ENCODE measurements around the gene PRSS57. TPM values are rescaled to one million over a fixed set of nuclear protein-coding genes. Genes with fewer than 3 reads are reported as not detected.

The PRSS57 gene
- total RNA-seq, 2 donors from 2014 or later = not detected

GRCh38 chr19:639253-640160 lies 55.7 kb downstream of the PRSS57 start, which contains the start of gene FGF22:
TSS of gene FGF22 (plus strand) at chr19:639879. CDS start at chr19:639926, 47 bp downstream.
- Histone ChIP-seq H3K4me3 (peak within 1 kb of the TSS; percentile 39), H3K36me3 (no peaks in the 10 kb centered on the region), H3K4me1 (no peaks in the 10 kb centered on the region), H3K9me3 (no peaks in the 10 kb centered on the region), H3K9ac (ENCODE audit: low read depth in 2 of 2, low read length in 2 of 2) (peak within 1 kb of the TSS in 1 of 2 donors; percentile 26), H3K27me3 (no peaks in the 10 kb centered on the region), H3K27ac (no peak within 1 kb of the TSS)
- TF ChIP-seq, protein P1, sequence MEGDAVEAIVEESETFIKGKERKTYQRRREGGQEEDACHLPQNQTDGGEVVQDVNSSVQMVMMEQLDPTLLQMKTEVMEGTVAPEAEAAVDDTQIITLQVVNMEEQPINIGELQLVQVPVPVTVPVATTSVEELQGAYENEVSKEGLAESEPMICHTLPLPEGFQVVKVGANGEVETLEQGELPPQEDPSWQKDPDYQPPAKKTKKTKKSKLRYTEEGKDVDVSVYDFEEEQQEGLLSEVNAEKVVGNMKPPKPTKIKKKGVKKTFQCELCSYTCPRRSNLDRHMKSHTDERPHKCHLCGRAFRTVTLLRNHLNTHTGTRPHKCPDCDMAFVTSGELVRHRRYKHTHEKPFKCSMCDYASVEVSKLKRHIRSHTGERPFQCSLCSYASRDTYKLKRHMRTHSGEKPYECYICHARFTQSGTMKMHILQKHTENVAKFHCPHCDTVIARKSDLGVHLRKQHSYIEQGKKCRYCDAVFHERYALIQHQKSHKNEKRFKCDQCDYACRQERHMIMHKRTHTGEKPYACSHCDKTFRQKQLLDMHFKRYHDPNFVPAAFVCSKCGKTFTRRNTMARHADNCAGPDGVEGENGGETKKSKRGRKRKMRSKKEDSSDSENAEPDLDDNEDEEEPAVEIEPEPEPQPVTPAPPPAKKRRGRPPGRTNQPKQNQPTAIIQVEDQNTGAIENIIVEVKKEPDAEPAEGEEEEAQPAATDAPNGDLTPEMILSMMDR (IDR thresholded peaks at IDR 0.05) = no peak
- peak; percentile 96 for DNase-seq
- intact Hi-C loops (cut with DNase I) = no loop called here

- H3K9me3 ChIP-seq = no peaks in the 10 kb centered on the region
- intact Hi-C loops (cut with DNase I) = no loop called here
- H3K4me3 ChIP-seq = peak overlapping the region; percentile 39
- H3K27ac ChIP-seq = no peak overlapping the region
- H3K36me3 ChIP-seq = no peaks in the 10 kb centered on the region
- TF ChIP-seq, protein P1 (IDR thresholded peaks at IDR 0.05) = no peak
- no peaks in the 10 kb centered on the region for H3K4me1 ChIP-seq
- no peaks in the 10 kb centered on the region for H3K27me3 ChIP-seq
- DNase-seq = no peak
- H3K9ac ChIP-seq (ENCODE audit: low read depth in 2 of 2, low read length in 2 of 2) = no peak overlapping the region
These were observed 56.4 kb downstream of the PRSS57 start for GRCh38 chr19:638906-639252.

Other genes with a start within 250 kb of the PRSS57 start
- gene SHC2, start 234.4 kb downstream of the PRSS57 start, total RNA-seq = 1 to 10 TPM; 2.7 to 9.5 TPM
- gene MADCAM1, start 199.0 kb downstream of the PRSS57 start, total RNA-seq = 1 to 10 TPM; 4.5 to 7.3 TPM
- gene TPGS1, start 188.0 kb downstream of the PRSS57 start, total RNA-seq = 10 to 100 TPM; 13.3 to 14.4 TPM
- 10 to 100 TPM; 60.7 to 93.4 TPM for gene CDC34, start 163.7 kb downstream of the PRSS57 start, total RNA-seq
- gene GZMM, start 151.4 kb downstream of the PRSS57 start, total RNA-seq = 1 to 10 TPM in 1 of 2 donors, under 1 TPM in 1; 0.61 to 1.0 TPM
- 1,000 to 10,000 TPM in 1 of 2 donors, 100 to 1,000 TPM in 1; 920 to 1,084 TPM for gene BSG, start 122.9 kb downstream of the PRSS57 start, total RNA-seq
- under 1 TPM; 0.17 to 0.40 TPM for gene HCN2, start 105.6 kb downstream of the PRSS57 start, total RNA-seq
- gene POLRMT, start 61.9 kb downstream of the PRSS57 start, total RNA-seq = 10 to 100 TPM; 50.2 to 77.3 TPM
- not detected for gene FGF22, start 55.6 kb downstream of the PRSS57 start, total RNA-seq
- 10 to 100 TPM; 54.6 to 74.7 TPM for gene RNF126, start 32.2 kb downstream of the PRSS57 start, total RNA-seq
- 10 to 100 TPM in 1 of 2 donors, 1 to 10 TPM in 1; 4.5 to 10.1 TPM for gene FSTL3, start 19.1 kb downstream of the PRSS57 start, total RNA-seq
- gene PALM, start 13.5 kb upstream of the PRSS57 start, total RNA-seq = 10 to 100 TPM in 1 of 2 donors, 1 to 10 TPM in 1; 3.9 to 13.5 TPM
- gene MISP, start 55.7 kb upstream of the PRSS57 start, total RNA-seq = 100 to 1,000 TPM; 285 to 320 TPM
- gene PTBP1, start 102.0 kb upstream of the PRSS57 start, total RNA-seq = 100 to 1,000 TPM; 284 to 457 TPM
- under 1 TPM in 1 of 2 donors, not detected in 1; 0.22 TPM for gene PLPPR3, start 126.5 kb upstream of the PRSS57 start, total RNA-seq
- gene AZU1, start 132.4 kb upstream of the PRSS57 start, total RNA-seq = under 1 TPM in 1 of 2 donors, not detected in 1; 0.27 TPM
- gene PRTN3, start 145.5 kb upstream of the PRSS57 start, total RNA-seq = not detected
- gene ELANE, start 156.9 kb upstream of the PRSS57 start, total RNA-seq = not detected
- gene CFD, start 164.2 kb upstream of the PRSS57 start, total RNA-seq = 10 to 100 TPM; 42.2 to 55.3 TPM
- gene MED16, start 197.7 kb upstream of the PRSS57 start, total RNA-seq = 10 to 100 TPM; 73.3 to 83.2 TPM
- not detected for gene RNU6-9, start 198.0 kb upstream of the PRSS57 start, total RNA-seq
- gene R3HDM4, start 217.8 kb upstream of the PRSS57 start, total RNA-seq = 10 to 100 TPM; 54.5 to 55.6 TPM
- gene KISS1R, start 221.9 kb upstream of the PRSS57 start, total RNA-seq = under 1 TPM in 1 of 2 donors, not detected in 1; 0.21 TPM
- 10 to 100 TPM in 1 of 2 donors, 1 to 10 TPM in 1; 8.7 to 13.0 TPM for gene ARID3A, start 230.6 kb upstream of the PRSS57 start, total RNA-seq

Data from colonic mucosa (tissue), 4 donors.